ENCODE results near the gene FGF6. TPM values are rescaled to one million over a fixed set of nuclear protein-coding genes. Genes with fewer than 3 reads are reported as not detected.

Gene FGF6
- total and polyA plus RNA-seq, 9 of the 15 experiments (the other 6 are each of a cell fraction or from before 2014, with no cell fraction given) = 0.14 TPM; not detected in 8

DNA sequence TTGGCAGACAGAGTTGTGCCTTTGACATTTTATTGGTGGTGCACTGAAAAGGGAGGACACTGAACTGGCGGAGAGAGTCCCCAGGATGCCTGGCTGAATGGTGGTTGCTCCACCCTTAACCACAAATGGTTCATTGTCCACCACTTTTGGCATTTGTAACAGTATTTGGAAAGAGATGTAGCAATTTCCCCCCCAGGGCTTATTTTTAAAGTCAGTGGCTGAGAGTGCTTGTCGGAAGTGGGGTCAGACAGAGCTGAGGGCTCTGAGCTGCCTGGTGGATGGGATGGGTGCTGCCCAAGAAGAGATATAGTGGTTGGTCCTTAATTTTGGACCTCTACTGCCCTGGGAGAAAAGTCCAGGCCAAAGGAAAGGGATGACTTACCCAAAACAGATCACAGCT is 31.5 kb upstream of the FGF6 start:
- intact Hi-C loops (cut with micrococcal nuclease) (no loop called here), in situ Hi-C loops (cut with MboI) (no loop called here)
- H3K79me2 ChIP-seq (ENCODE audit: control insufficient read depth, insufficient read depth, low read length) = no peaks in the 10 kb centered on the region
- BruUV-seq (replicated peaks) = no TSS peak
- no peaks in the 10 kb centered on the region for H3K27me3 ChIP-seq (ENCODE audit: control insufficient read depth in 2 of 2, insufficient read depth in 2 of 2, low read length in 2 of 2)
- no peaks in the 10 kb centered on the region for H3K36me3 ChIP-seq (ENCODE audit: control insufficient read depth, insufficient read depth, low read length)
- no peaks in the 10 kb centered on the region for H3K9me3 ChIP-seq (replicated peaks; ENCODE audit: control insufficient read depth, insufficient read depth, low read depth, low read length)
- CTCF ChIA-PET (ENCODE audit: low intra/inter-chr PET ratio) = no interaction called here
- no peak overlapping the region for H3K9ac ChIP-seq (ENCODE audit: insufficient read depth in 1 of 2, low read depth in 2 of 2, low read length in 2 of 2)
- no peak overlapping the region for H3K27ac ChIP-seq (ENCODE audit: extremely low read depth, low read depth, low read length)
- H3K4me3 ChIP-seq = no peak overlapping the region
- no peak for ATAC-seq
- POLR2A ChIA-PET = no interaction called here
- no peaks in the 10 kb centered on the region for H3K4me1 ChIP-seq (replicated peaks in 1 of 2; ENCODE audit: control insufficient read depth in 2 of 2, insufficient read depth in 2 of 2, low read length in 2 of 2)
- 0% methylated on average over 2 of the region's 2 CpGs for WGBS (ENCODE audit: insufficient coverage, low coverage, missing lambda C conversion rate)
- DNase-seq (ENCODE audit: extremely low read depth in 1 of 4, low spot score in 3 of 4) = no peak
- no peak overlapping the region for H2AFZ ChIP-seq (ENCODE audit: low read depth, low read length)
- FAIRE-seq = no peak
- no peaks in the 10 kb centered on the region for H3K9me1 ChIP-seq (ENCODE audit: control insufficient read depth, insufficient read depth, low read length)
- H3K4me2 ChIP-seq (ENCODE audit: insufficient read depth, low read length) = no peak overlapping the region
- no peaks in the 10 kb centered on the region for H4K20me1 ChIP-seq (replicated peaks; ENCODE audit: control insufficient read depth, insufficient read depth, low read length)
- TF ChIP-seq, protein P1, sequence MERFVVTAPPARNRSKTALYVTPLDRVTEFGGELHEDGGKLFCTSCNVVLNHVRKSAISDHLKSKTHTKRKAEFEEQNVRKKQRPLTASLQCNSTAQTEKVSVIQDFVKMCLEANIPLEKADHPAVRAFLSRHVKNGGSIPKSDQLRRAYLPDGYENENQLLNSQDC (CRISPR knock-in tag; IDR thresholded peaks at IDR 0.05) = no peak
- TF ChIP-seq TCF7L2 (IDR thresholded peaks at IDR 0.05; ENCODE audit: low read depth, low read length) = no peak
- TF ChIP-seq CUX1 (CRISPR knock-in tag; IDR thresholded peaks at IDR 0.05) = no peak
- TF ChIP-seq NFE2L1 (tag; IDR thresholded peaks at IDR 0.05; ENCODE audit: borderline replicate concordance, low read depth) = no peak
- no peak for TF ChIP-seq ZBTB17 (CRISPR knock-in tag; IDR thresholded peaks at IDR 0.05)
- TF ChIP-seq NR4A1 (CRISPR knock-in tag; IDR thresholded peaks at IDR 0.05) = no peak
- TF ChIP-seq NR4A1 (tag; IDR thresholded peaks at IDR 0.05) = no peak
- TF ChIP-seq TBP (optimal IDR thresholded peaks at IDR 0.05; ENCODE audit: low read depth, low read length) = no peak
- TF ChIP-seq JUND (IDR thresholded peaks at IDR 0.05; ENCODE audit: borderline replicate concordance, low read depth, low read length) = no peak
- TF ChIP-seq JUND (tag; IDR thresholded peaks at IDR 0.05; ENCODE audit: borderline replicate concordance, low read depth, low read length) = no peak
- no peak for TF ChIP-seq STAT6 (CRISPR knock-in tag; IDR thresholded peaks at IDR 0.05)
- TF ChIP-seq E4F1 (CRISPR knock-in tag; IDR thresholded peaks at IDR 0.05; ENCODE audit: borderline replicate concordance) = no peak
- TF ChIP-seq EGR1 (conservative IDR thresholded peaks at IDR 0.05) = no peak
